Measurements from ENCODE around the gene MMP15.

GRCh38 chr16:58051821-58052603 is 26.5 kb downstream of the MMP15 start:
- no peak for TF ChIP-seq EZH2phosphoT487 (IDR thresholded peaks at IDR 0.05; ENCODE audit: low read depth)
- TF ChIP-seq CTCF (IDR thresholded peaks at IDR 0.05; ENCODE audit: low read depth, low read length) = no peak
